OCI-LY1 (cell line): ENCODE measurements around the gene DYSF.

Experiments
- CTCF ChIP-seq: fragments of 200-600 bp; sonication (generic), shearing (Covaris generic); IDR thresholded peaks from 2 replicates; pipeline ENCODE4 v1.5.1; 2017; ENCODE audit warnings: mild to moderate bottlenecking, antibody characterized with exemption, low read length, moderate library complexity, mixed read lengths
- EZH2 ChIP-seq: fragments of 200-600 bp; sonication (generic), shearing (Covaris generic); IDR thresholded peaks from 2 replicates; pipeline ENCODE4 v1.8.0; 2017; ENCODE audit warnings: borderline replicate concordance, mixed run types, mild to moderate bottlenecking, antibody characterized with exemption, low read length, moderate library complexity, mixed read lengths

GRCh38 chr2:71571945-71572344 is 118.6 kb downstream of the DYSF start:
- no peak for TF ChIP-seq CTCF
- TF ChIP-seq EZH2: no peak
